Sigmoid colon (tissue), 7 donors: ENCODE data around the gene ECSCR. TPM values are rescaled to one million over a fixed set of nuclear protein-coding genes. Genes with fewer than 3 reads are reported as not detected.

Experiments
- DNase-seq: peaks from one replicate; pipeline ENCODE4 v3.0.0-alpha.2; 2019
- H3K27ac ChIP-seq, 4 donors: fragments of 200-600 bp; sonication (generic); one replicate each; pipeline ENCODE4 v1.5.1; 2016 to 2019; ENCODE audit warnings: mild to moderate bottlenecking in 1 of 4
- H3K27me3 ChIP-seq, 3 donors: fragments of 200-600 bp; sonication (generic); one replicate each; pipeline ENCODE4 v1.5.1; 2019; ENCODE audit warnings: mild to moderate bottlenecking in 1 of 3
- H3K36me3 ChIP-seq, 4 donors: fragments of 200-600 bp; sonication (generic); one replicate each; pipeline ENCODE4 v1.5.1; 2016 to 2019
- H3K4me1 ChIP-seq, 4 donors: fragments of 200-600 bp; sonication (generic); one replicate each; pipeline ENCODE4 v1.5.1; 2017 to 2019
- H3K4me3 ChIP-seq, 4 donors: fragments of 200-600 bp; sonication (generic); one replicate each; pipeline ENCODE4 v1.5.1; 2017 to 2019; ENCODE audit warnings: mild to moderate bottlenecking in 2 of 4, moderate library complexity in 1 of 4
- H3K9me3 ChIP-seq, 4 donors: fragments of 200-600 bp in 3 of 4; sonication (generic) in 3 of 4; one replicate each; pipeline versions ENCODE4 v1.5.1 to v1.6.1; 2013 to 2019
- EP300 ChIP-seq, 4 donors: sonication (generic); formaldehyde crosslinking; IDR thresholded peaks; one replicate each; pipeline ENCODE4 v1.6.1; 2017; ENCODE audit warnings: antibody characterized with exemption in 4 of 4
- POLR2A ChIP-seq, 2 donors: fragments of 450-650 bp; IDR thresholded peaks; one replicate each; pipeline ENCODE4 v1.6.1; 2016; ENCODE audit warnings: antibody characterized with exemption in 2 of 2, mild to moderate bottlenecking in 2 of 2, moderate library complexity in 2 of 2
- POLR2AphosphoS5 ChIP-seq, 4 donors: sonication (generic); formaldehyde crosslinking; IDR thresholded peaks; one replicate each; pipeline ENCODE4 v1.6.1; 2017; ENCODE audit warnings: antibody characterized with exemption in 4 of 4
- WGBS, 2 donors: extraction: QIAGEN DNeasy Blood & Tissue Kit; methylation state at CpG; one replicate each; pipeline ENCODE4 v1.1.7; 2013; 5-methylcytosine and 5-hydroxymethylcytosine counted together
- intact Hi-C: fragments of 100-400 bp; cut with DNase I; formaldehyde crosslinking; loops from one replicate; pipeline ENCODE4 v1.15.1; 2023
- polyA plus RNA-seq, 3 donors: library from polyadenylated mRNA; stranded (reverse); fragments of 200-250 nt; gene quantifications; one replicate each; pipeline ENCODE4 v1.2.3, GENCODE V29; 2013
- total RNA-seq, 4 donors: library from RNA; depleted of rRNA; stranded (reverse); fragments of >200 nt; gene quantifications; one replicate each; pipeline ENCODE4 v1.1.0, GENCODE V29; 2016
- TF ChIP-seq, protein P1 (sequence below), 4 experiments: fragments of 450-650 bp in 3 of 4; fragments of 200-600 bp in 1 of 4; IDR thresholded peaks; one replicate each; pipeline ENCODE4 v1.5.1; 2016 to 2019; ENCODE audit warnings: antibody characterized with exemption in 4 of 4, mild to moderate bottlenecking in 3 of 4, moderate library complexity in 2 of 4
- donor health status: healthy with polysubstance abuse.
- donor health status: Bipolar disorder and iron deficiency.
- donor health status: healthy.

The ECSCR gene
- total and polyA plus RNA-seq, 7 donors: 2.5 to 16.6 (median 13.7) TPM

GRCh38 chr5:139415869-139416268 lies 46.7 kb downstream of the ECSCR start:
- Histone ChIP-seq H3K27ac (peak overlapping the region in 3 of 4 donors; percentile 54 to 78 (median 58)), H3K9me3 (no peaks in the 10 kb centered on the region), H3K36me3 (peaks cover 0 to 25% (median 3%) of the 10 kb centered on the region in 4 donors), H3K27me3 (no peaks in the 10 kb centered on the region), H3K4me3 (no peak overlapping the region), H3K4me1 (peaks cover 0 to 55% (median 47%) of the 10 kb centered on the region in 4 donors)
- TF ChIP-seq POLR2AphosphoS5 (IDR thresholded peaks at IDR 0.05): no peak
- TF ChIP-seq EP300 (IDR thresholded peaks at IDR 0.05): no peak
- TF ChIP-seq, protein P1, sequence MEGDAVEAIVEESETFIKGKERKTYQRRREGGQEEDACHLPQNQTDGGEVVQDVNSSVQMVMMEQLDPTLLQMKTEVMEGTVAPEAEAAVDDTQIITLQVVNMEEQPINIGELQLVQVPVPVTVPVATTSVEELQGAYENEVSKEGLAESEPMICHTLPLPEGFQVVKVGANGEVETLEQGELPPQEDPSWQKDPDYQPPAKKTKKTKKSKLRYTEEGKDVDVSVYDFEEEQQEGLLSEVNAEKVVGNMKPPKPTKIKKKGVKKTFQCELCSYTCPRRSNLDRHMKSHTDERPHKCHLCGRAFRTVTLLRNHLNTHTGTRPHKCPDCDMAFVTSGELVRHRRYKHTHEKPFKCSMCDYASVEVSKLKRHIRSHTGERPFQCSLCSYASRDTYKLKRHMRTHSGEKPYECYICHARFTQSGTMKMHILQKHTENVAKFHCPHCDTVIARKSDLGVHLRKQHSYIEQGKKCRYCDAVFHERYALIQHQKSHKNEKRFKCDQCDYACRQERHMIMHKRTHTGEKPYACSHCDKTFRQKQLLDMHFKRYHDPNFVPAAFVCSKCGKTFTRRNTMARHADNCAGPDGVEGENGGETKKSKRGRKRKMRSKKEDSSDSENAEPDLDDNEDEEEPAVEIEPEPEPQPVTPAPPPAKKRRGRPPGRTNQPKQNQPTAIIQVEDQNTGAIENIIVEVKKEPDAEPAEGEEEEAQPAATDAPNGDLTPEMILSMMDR (IDR thresholded peaks at IDR 0.05): no peak
- TF ChIP-seq POLR2A (IDR thresholded peaks at IDR 0.05): no peak
- no peak for DNase-seq
- intact Hi-C loops: no loop called here

DNA sequence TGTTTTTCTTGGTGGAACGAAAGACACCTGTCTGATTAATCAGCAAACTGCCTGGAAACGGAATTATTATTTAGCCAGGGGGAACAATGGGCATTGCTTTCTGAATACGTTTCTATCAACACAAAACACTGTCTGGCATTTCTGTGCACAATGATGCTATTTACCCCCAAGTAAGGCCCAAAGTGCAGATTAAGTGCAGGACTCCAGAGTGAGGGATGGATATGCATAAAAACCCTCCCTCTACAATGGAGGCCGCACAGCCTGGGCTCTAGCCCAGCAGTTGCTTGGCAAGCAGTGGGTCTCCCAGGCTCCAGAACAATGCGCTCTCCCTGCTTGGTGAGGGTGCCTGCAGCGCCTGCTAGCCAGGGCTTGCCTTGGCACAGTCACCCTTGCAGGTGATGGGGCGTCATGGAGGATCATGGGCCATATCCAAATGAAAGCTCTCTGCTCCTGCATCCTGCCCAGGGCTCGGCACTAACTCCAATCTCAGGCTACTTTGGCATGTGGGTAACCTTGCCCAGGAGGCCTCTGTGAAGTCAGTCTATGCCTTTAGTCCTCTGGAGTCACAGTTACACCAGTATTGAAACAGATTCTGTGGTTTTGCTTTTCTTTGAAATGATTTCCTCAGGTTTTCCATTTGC lies 47.2 kb downstream of the ECSCR start:
- intact Hi-C loops: no loop called here
- WGBS, 2 donors: 82 to 90% methylated on average over 8 of the region's 8 CpGs
- H3K4me1 ChIP-seq: peaks cover 0 to 60% (median 52%) of the 10 kb centered on the region in 4 donors

GRCh38 chr5:139414581-139415130 lies 47.9 kb downstream of the ECSCR start:
- TF ChIP-seq POLR2AphosphoS5 (IDR thresholded peaks at IDR 0.05): no peak
- TF ChIP-seq EP300 (IDR thresholded peaks at IDR 0.05): no peak
- TF ChIP-seq POLR2A (IDR thresholded peaks at IDR 0.05): no peak
- TF ChIP-seq, protein P1 (IDR thresholded peaks at IDR 0.05): peak in 1 of 4 experiments; percentile 5
- Histone ChIP-seq H3K36me3 (peaks cover 0 to 14% (median 0%) of the 10 kb centered on the region in 4 donors), H3K4me3 (no peak overlapping the region), H3K27ac (peak overlapping the region; percentile 32 to 78 (median 56)), H3K9me3 (no peaks in the 10 kb centered on the region), H3K27me3 (no peaks in the 10 kb centered on the region), H3K4me1 (peaks cover 0 to 67% (median 59%) of the 10 kb centered on the region in 4 donors)
- no peak for DNase-seq
- 83 to 85% methylated on average over 9 of the region's 9 CpGs for WGBS, 2 donors
- intact Hi-C loops: no loop called here

More for the DNA sequence above, 47.2 kb downstream of the ECSCR start:
- no peak for TF ChIP-seq POLR2A (IDR thresholded peaks at IDR 0.05)
- TF ChIP-seq EP300 (IDR thresholded peaks at IDR 0.05): no peak
- peak in 3 of 4 donors; percentile 22 to 67 (median 23) for TF ChIP-seq POLR2AphosphoS5 (IDR thresholded peaks at IDR 0.05)
- Histone ChIP-seq H3K27ac (peak overlapping the region; percentile 32 to 78 (median 56)), H3K36me3 (peaks cover 0 to 21% (median 3%) of the 10 kb centered on the region in 4 donors), H3K9me3 (no peaks in the 10 kb centered on the region), H3K27me3 (no peaks in the 10 kb centered on the region), H3K4me3 (no peak overlapping the region)
- peak; percentile 82 for DNase-seq

DNA sequence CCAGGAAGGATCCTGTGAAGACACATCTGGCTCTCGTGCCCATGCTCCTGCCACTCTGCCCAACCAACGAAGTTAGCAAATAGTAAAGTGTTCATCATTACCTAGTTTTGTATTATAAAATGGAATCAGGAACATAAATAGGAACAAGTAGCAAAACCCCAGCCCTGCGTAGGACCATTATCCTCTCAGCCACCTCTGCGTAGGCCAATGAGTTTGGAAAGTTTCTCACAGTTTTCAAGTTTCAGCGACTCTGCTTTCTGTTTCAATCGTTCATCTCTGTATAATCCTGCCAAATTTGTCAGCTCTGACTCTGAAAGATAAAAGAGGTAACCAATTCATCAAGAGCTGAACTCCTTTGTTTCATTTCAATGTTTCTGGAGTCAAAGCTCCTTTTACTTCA lies 48.6 kb downstream of the ECSCR start:
- Histone ChIP-seq H3K27me3 (no peaks in the 10 kb centered on the region), H3K4me1 (peaks cover 0 to 69% (median 63%) of the 10 kb centered on the region in 4 donors), H3K36me3 (peaks cover 0 to 8% (median 0%) of the 10 kb centered on the region in 4 donors), H3K27ac (peak overlapping the region in 3 of 4 donors; percentile 54 to 78 (median 58)), H3K4me3 (no peak overlapping the region), H3K9me3 (no peaks in the 10 kb centered on the region)
- intact Hi-C loops: no loop called here
- WGBS, 2 donors: 81 to 88% methylated on average over 6 of the region's 6 CpGs
- DNase-seq: no peak
- TF ChIP-seq POLR2AphosphoS5 (IDR thresholded peaks at IDR 0.05): no peak
- TF ChIP-seq, protein P1 (IDR thresholded peaks at IDR 0.05): no peak
- TF ChIP-seq EP300 (IDR thresholded peaks at IDR 0.05): no peak
- TF ChIP-seq POLR2A (IDR thresholded peaks at IDR 0.05): no peak

DNA sequence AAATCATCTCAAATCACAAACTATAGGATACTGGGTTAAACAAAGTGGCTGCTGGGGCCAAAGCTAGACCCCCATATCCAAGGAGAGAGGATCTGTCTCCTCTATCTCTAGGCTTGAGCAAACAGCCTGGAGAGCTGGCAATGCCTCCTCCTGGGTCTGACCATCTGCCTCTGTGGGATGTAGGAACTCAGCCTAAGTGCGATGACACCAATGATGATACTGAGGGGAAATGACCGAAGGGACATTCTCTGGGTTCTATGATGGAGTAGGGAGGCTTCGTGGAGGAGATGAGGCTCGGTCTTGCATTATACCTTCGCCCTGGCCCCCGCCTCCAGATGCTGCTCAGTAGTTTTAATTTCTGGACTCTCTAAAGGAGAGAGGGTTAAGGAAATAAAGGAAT lies 49.4 kb downstream of the ECSCR start:
- H3K4me3 ChIP-seq: no peak overlapping the region
- intact Hi-C loops: no loop called here
- no peak overlapping the region for H3K27ac ChIP-seq
- no peaks in the 10 kb centered on the region for H3K36me3 ChIP-seq
- no peak for DNase-seq
- no peaks in the 10 kb centered on the region for H3K27me3 ChIP-seq
- peaks cover 0 to 67% (median 63%) of the 10 kb centered on the region in 4 donors for H3K4me1 ChIP-seq
- 98% methylated on average over 6 of the region's 6 CpGs for WGBS, 2 donors
- H3K9me3 ChIP-seq: no peaks in the 10 kb centered on the region
- TF ChIP-seq POLR2A (IDR thresholded peaks at IDR 0.05): no peak
- no peak for TF ChIP-seq EP300 (IDR thresholded peaks at IDR 0.05)
- TF ChIP-seq POLR2AphosphoS5 (IDR thresholded peaks at IDR 0.05): no peak
- TF ChIP-seq, protein P1 (IDR thresholded peaks at IDR 0.05): no peak
